ENCODE measurements around the gene FAM53B. TPM values are rescaled to one million over a fixed set of nuclear protein-coding genes. Genes with fewer than 3 reads are reported as not detected.
A peak's percentile ranks its signal among the peaks of the same experiment; 100 is the strongest.
"Not testable (repeated sequence)": the region's sequence is repeated elsewhere in the genome, so short reads cannot be mapped to it uniquely, and the experiment has no call there.

Gene FAM53B, protein sequence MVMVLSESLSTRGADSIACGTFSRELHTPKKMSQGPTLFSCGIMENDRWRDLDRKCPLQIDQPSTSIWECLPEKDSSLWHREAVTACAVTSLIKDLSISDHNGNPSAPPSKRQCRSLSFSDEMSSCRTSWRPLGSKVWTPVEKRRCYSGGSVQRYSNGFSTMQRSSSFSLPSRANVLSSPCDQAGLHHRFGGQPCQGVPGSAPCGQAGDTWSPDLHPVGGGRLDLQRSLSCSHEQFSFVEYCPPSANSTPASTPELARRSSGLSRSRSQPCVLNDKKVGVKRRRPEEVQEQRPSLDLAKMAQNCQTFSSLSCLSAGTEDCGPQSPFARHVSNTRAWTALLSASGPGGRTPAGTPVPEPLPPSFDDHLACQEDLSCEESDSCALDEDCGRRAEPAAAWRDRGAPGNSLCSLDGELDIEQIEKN
- total RNA-seq (10 to 100 TPM; 19.0 to 42.9 (median 31.3) TPM), polyA plus RNA-seq (10 to 100 TPM; 11.6 to 25.5 TPM)
- long read RNA-seq, donor 1, full-length matches to known transcripts: 10 of 72 reads
- long read RNA-seq, donor 1, partial matches to known transcripts: 3 of 72 reads
- long read RNA-seq, donor 1, other reads (novel, unspliced or antisense): 59 of 72 reads
- long read RNA-seq, donor 2, full-length matches to known transcripts: 4 of 75 reads
- long read RNA-seq, donor 2, partial matches to known transcripts: 2 of 75 reads
- long read RNA-seq, donor 2, other reads (novel, unspliced or antisense): 69 of 75 reads
- long read RNA-seq, donor 3, full-length matches to known transcripts: 2 of 58 reads
- long read RNA-seq, donor 3, partial matches to known transcripts: 2 of 58 reads
- long read RNA-seq, donor 3, other reads (novel, unspliced or antisense): 54 of 58 reads

DNA sequence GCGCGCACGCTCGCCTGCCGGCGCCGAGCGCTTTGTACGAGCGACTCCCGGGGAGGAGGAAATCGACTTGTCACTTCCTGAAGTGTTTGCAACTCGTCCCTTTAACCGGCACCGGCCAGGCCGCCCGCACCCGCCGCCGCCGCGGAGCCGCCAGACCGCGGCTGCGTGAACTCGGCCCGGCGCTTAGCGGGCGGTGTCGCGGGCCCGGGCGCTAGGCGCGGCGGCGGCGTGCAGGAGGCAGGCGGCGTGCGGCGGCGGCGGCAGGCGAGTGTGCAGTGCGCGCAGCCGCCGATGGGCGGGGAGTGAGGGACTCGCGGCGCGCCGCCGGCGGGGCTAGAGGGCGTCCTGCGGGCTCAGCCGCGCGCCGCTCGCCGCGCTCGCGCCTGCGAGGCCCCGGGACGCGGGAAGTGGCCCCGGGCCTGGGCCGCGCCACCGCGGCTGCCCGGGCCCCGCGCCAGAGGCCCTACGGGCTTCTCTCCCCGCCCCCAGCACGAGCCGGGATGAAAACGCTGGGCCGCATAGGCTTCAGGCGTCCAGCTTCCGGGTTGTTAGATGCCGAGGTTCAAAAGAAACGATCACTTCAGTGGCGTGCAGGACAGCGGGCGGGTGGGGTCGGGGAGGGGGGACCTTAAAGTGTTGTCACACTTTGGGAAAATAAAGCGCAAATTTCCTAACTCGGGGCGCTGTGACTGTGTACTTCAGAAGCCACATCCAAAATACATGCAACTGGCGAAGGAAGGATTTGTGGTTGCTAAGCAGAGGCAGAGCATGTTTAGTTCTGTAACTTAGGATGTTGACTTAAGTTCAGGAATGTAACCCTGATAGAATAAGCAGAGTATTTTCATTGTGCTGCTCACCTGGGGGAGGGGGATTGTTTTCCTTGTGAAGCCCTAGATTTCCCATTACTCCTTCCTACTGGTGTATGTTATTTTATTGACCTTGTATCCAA lies at the start of gene FAM53B:
FAM53B (minus strand) TSS at position 277 of the 949 bp plus-strand sequence. CDS start 37,665 bp downstream, outside the sequence.
- H3K4me1 ChIP-seq: peaks cover 24 to 49% (median 49%) of the 10 kb centered on the region in 9 donors
- peak; percentile 26 to 80 (median 62) for ATAC-seq
- intact Hi-C loops (cut with DNase I): loop anchor here in 8 of 10 donors (1.0 to 10.0 kb wide), 12 partner anchors 37 to 330 kb away; partner anchors contain the start of gene OAT (in 2 of the 8)
- DNase-seq: peak; percentile 81 to 89
- 0% methylated on average over 88 to 100 of the region's 100 CpGs for WGBS, 2 donors
- TF ChIP-seq, protein P1, sequence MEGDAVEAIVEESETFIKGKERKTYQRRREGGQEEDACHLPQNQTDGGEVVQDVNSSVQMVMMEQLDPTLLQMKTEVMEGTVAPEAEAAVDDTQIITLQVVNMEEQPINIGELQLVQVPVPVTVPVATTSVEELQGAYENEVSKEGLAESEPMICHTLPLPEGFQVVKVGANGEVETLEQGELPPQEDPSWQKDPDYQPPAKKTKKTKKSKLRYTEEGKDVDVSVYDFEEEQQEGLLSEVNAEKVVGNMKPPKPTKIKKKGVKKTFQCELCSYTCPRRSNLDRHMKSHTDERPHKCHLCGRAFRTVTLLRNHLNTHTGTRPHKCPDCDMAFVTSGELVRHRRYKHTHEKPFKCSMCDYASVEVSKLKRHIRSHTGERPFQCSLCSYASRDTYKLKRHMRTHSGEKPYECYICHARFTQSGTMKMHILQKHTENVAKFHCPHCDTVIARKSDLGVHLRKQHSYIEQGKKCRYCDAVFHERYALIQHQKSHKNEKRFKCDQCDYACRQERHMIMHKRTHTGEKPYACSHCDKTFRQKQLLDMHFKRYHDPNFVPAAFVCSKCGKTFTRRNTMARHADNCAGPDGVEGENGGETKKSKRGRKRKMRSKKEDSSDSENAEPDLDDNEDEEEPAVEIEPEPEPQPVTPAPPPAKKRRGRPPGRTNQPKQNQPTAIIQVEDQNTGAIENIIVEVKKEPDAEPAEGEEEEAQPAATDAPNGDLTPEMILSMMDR (IDR thresholded peaks at IDR 0.05): peak in 2 of 9 donors; percentile 8 to 45
- peak within 1 kb of the TSS; percentile 76 to 88 (median 86) for H3K27ac ChIP-seq
- H3K36me3 ChIP-seq: peaks cover 0 to 22% (median 0%) of the 10 kb centered on the region in 9 donors
- no peaks in the 10 kb centered on the region for H3K27me3 ChIP-seq
- no peaks in the 10 kb centered on the region for H3K9me3 ChIP-seq
- H3K4me3 ChIP-seq: peak within 1 kb of the TSS; percentile 61 to 86 (median 79)

DNA sequence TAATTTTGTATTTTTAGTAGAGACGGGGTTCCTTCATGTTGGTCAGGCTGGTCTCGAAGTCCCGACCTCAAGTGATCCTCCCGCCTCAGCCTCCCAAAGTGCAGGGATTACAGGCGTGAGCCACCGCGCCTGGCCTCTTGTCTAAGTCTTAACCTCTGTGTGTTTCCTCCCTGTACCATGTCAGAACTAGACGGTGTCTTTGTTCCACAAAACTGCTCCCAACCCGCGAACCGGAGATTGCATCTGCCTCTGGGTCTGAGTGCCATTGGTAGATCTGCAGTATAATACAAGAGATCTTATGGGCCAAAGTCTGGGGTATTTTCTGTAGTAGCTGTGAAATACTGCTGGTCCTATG lies 48.8 kb upstream of the FAM53B start:
- TF ChIP-seq, protein P1 (IDR thresholded peaks at IDR 0.05): no peak
- Histone ChIP-seq H3K4me3 (peak overlapping the region in 8 of 10 donors; percentile 68 to 100 (median 98)), H3K9me3 (no peaks in the 10 kb centered on the region), H3K4me1 (peaks cover 4 to 18% (median 12%) of the 10 kb centered on the region in 9 donors), H3K27me3 (no peaks in the 10 kb centered on the region), H3K27ac (no peak overlapping the region), H3K36me3 (peaks cover 0 to 19% (median 4%) of the 10 kb centered on the region in 9 donors)
- DNase-seq: no peak
- ATAC-seq: no peak
- intact Hi-C loops (cut with DNase I): no loop called here
- WGBS, 2 donors: 96% methylated on average over 11 of the region's 11 CpGs

DNA sequence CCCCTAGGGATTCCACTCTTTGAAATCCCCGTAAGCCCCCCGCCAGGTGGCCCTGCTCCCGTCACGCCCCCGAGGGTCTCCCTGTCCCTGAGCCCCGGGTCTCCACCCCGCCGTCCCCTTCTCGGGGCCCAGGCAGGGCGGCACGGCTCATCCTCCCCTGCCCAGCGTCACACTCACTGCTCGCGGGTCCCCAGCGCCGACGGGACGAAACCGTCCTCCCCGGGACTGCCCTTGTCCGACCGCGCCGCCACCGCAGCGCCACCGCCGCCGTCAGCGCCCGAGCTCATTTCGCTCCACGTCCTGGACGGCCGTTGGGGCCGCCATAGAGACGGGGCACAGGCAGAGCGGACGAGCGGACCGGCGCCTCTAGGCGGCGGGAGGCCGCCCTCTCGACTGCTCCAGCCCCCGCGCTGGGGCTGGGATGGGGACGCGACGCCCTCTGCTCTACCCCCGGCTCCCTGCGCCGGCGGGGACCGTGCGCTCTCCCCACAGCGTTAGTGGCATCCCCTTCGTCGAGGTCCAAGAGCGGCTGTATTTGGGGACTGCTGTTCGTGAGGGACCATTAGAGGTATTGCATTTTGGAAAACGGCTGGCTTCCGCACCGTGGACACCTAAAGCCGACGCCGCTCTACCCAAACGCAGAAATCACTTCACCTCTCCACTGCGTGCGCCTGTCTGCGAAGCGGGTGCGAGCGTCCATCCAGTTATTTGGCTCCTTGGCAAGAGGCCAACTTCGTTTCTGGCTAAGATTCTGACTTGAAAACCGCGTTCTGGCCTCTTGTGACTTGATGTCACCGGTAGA lies 47.6 kb upstream of the FAM53B start, which contains the start of gene EEF1AKMT2:
EEF1AKMT2 (minus strand) TSS at position 341 of the 802 bp plus-strand sequence; CDS start at position 287, 54 bp downstream.
- H3K4me1 ChIP-seq: peaks cover 4 to 18% (median 12%) of the 10 kb centered on the region in 9 donors
- no peaks in the 10 kb centered on the region for H3K27me3 ChIP-seq
- H3K27ac ChIP-seq: peak within 1 kb of the TSS; percentile 52 to 98 (median 94)
- TF ChIP-seq, protein P1 (IDR thresholded peaks at IDR 0.05): peak in 8 of 9 donors; percentile 29 to 66 (median 46)
- H3K4me3 ChIP-seq: peak within 1 kb of the TSS; percentile 68 to 100 (median 98)
- ATAC-seq (peak; percentile 97 to 99 (median 98)), DNase-seq (peak; percentile 85 to 88)
- H3K36me3 ChIP-seq: peaks cover 0 to 31% (median 4%) of the 10 kb centered on the region in 9 donors
- WGBS, 2 donors: 0 to 1% methylated on average over 77 to 79 of the region's 79 CpGs
- H3K9me3 ChIP-seq: no peaks in the 10 kb centered on the region
- intact Hi-C loops (cut with DNase I): no loop called here

DNA sequence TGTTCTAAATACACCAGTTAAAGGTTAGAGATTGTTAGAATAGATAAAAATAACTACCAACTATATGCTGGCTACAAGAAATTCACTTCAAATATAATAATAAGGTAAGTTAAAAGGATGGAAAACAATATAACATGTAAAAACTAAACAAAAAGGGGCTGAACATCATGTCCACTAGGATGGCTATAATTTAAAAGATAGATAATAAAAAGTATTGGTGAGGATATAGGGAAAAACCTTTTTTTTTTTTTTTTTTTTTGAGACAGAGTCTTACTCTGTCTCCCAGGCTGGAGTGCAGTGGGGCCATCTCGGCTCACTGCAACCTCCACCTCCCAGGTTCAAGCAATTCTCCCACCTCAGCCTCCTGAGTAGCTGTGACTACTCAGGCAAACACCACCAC lies 38.7 kb upstream of the FAM53B start:
- H3K4me3 ChIP-seq; ATAC-seq; H3K27ac ChIP-seq; H3K9me3 ChIP-seq; DNase-seq; intact Hi-C loops (cut with DNase I); H3K4me1 ChIP-seq; H3K27me3 ChIP-seq: not testable (repeated sequence)
- peaks cover 0 to 82% (median 28%) of the 10 kb centered on the region in 9 donors for H3K36me3 ChIP-seq
- WGBS, 2 donors: 100% methylated on average over 1 of the region's 1 CpG
